Mononuclear cell (primary cell): ENCODE data around the gene RAPGEF5. TPM values are rescaled to one million over a fixed set of nuclear protein-coding genes. Genes with fewer than 3 reads are reported as not detected.

ENCODE experiments used
- H3K27me3 ChIP-seq: 2 replicates; pipeline ENCODE4 v1.6.0; 2011; ENCODE audit warnings: low read length, control low read depth; ENCODE audit not compliant: insufficient read depth
- H3K4me1 ChIP-seq: 2 replicates; pipeline ENCODE4 v1.5.1; 2011; ENCODE audit warnings: mild to moderate bottlenecking, low read length, control low read depth; ENCODE audit not compliant: insufficient read depth
- H3K4me3 ChIP-seq: 2 replicates; pipeline ENCODE4 v1.5.1; 2011; ENCODE audit warnings: mild to moderate bottlenecking, low read length, moderate library complexity
- H3K9me3 ChIP-seq: 2 replicates; pipeline ENCODE4 v1.5.1; 2011; ENCODE audit warnings: low read depth, mild to moderate bottlenecking, control low read depth, low read length
- total RNA-seq: library from RNA; depleted of rRNA; stranded (reverse); fragments of >200 nt; gene quantifications from one replicate; pipeline ENCODE4 v1.2.3, GENCODE V29; 2012

Gene RAPGEF5
- total RNA-seq, 1 donor = 0.63 TPM

DNA sequence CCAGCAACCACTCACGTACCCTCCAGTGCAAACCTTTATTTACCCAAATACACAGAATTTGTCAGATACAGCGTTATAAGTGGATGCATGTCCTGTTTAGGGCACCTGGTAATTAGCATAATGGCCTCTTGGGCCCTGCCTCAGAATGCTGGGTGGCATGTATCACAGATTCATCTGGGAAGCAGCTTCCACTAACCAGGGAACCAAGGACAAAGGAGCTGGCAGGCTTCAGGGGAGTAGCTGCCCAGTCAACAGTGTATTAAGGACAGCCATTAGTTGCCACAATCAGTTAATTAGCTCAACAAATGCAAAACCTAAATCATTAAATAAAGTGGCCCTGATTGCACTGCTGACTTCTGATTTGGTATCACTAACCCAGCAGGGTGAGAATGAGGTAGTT is 105.7 kb downstream of the RAPGEF5 start:
- peaks cover 3% of the 10 kb centered on the region for H3K9me3 ChIP-seq
- no peaks in the 10 kb centered on the region for H3K27me3 ChIP-seq
- H3K4me3 ChIP-seq = no peak overlapping the region
- H3K4me1 ChIP-seq = no peaks in the 10 kb centered on the region

DNA sequence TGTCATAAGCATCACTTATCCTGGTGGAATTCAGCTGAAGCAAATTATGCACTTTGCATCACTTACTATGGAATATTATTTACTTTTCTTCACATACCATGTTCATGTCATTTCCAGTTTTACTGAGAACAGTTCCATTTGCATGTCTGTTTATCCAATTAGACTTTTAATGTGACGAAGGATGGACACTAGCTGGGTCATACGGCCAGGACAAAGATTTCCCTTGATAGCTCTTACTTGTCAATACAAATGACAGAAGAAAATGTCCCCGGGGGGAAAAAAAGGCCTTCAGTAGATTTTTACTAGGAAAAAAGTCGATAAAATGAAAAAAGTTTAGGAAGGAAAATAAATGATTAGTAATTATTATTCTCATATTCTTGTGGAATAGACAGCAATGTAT is 106.6 kb downstream of the RAPGEF5 start:
- H3K27me3 ChIP-seq = no peaks in the 10 kb centered on the region
- H3K4me1 ChIP-seq = no peaks in the 10 kb centered on the region
- peaks cover 7% of the 10 kb centered on the region for H3K9me3 ChIP-seq
- no peak overlapping the region for H3K4me3 ChIP-seq

DNA sequence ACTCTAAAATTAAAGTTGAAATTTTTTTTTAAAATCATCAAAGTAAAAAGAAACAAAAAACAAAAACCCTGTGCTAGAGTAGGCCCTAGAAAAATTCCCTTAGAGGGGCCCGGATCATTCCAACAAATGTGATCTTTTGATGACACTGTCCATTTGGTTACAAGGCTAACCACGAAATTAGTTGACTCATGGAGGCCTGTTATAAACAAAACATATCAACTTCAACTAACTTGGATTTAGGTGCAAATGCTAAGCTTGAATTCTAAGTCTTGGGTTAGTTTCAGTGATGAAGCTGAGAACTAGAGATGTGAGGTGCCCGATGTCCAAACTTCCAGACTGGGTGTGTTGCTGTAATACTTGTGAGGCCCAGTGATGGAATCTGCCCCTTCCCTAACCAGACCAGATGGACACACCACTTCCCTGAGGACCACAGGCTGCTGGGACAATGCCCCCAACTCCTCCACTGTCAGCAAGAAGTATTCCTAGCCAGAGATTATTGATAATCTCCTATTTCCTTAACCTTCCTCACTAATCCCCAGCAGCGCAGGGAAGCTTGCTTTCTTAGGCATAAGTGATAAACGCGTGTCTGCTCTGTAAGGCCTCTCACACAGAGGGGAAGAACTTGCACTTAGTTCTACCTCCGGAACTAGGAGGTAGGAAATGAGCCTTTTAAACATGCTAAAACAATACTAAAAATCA is 108.7 kb downstream of the RAPGEF5 start:
- Histone ChIP-seq H3K4me3 (no peak overlapping the region), H3K9me3 (peaks cover 7% of the 10 kb centered on the region), H3K27me3 (no peaks in the 10 kb centered on the region), H3K4me1 (no peaks in the 10 kb centered on the region)

DNA sequence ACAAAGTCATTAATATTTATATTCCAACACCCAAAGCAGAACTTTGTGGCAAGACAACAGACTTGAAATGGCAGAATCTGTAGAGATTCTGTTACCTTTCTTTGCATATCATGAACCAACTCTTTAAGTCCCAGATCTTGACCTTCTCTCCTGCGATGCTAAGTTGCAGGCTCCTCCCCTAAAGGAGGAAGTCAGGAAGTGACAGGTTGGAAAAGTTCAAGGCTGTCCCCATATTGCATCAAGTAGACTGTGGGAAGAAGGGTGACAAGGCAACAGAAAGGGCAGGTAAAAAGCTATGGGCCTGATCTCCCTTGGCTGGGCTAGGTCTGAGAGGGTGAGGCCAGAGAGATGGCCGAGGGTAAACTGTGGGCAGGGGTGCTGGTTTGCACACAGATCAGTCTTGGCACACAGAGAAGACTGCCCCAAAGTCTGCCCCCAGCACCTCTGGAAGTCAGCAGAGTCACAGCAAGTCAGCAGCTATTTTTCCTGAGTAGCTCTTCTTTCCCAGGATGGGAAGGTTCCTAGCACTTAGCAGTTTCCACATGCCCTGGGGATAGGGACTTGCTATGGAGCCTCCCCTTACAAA is 115.1 kb downstream of the RAPGEF5 start:
- no peaks in the 10 kb centered on the region for H3K27me3 ChIP-seq
- H3K9me3 ChIP-seq = peaks cover 7% of the 10 kb centered on the region
- H3K4me3 ChIP-seq = no peak overlapping the region
- no peaks in the 10 kb centered on the region for H3K4me1 ChIP-seq

DNA sequence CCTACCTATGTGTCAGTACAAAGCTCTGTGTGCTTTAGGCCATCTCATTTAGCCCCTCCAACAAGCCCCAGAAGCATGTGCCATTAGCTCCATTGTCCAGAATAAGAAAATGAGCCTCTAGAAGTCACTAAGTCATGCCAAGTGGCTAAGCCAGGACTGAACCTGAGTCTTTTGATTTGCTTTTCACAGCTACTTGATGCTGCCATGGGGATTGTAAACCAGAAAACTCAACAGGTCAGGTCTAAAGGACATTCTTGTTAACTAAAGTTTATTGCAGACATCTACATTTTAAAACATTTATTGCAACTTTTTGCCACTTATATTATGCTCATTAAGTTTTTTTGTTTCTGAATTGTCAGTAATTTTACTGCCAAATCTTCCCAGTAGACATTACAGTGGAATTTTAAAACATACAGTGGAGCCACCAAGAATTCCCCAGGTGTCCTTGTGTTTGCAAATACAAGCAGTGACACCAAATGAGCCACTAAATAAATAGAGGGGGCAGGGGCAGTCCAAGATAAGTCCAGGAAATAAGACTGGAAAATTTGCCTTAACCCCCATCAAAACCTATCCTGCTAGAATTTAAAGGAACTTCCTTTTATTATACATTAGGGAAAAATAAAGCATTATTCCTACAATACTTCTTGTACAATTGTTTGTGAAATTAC is 115.9 kb downstream of the RAPGEF5 start:
- Histone ChIP-seq H3K4me1 (no peaks in the 10 kb centered on the region), H3K4me3 (no peak overlapping the region), H3K9me3 (peaks cover 2% of the 10 kb centered on the region), H3K27me3 (no peaks in the 10 kb centered on the region)

DNA sequence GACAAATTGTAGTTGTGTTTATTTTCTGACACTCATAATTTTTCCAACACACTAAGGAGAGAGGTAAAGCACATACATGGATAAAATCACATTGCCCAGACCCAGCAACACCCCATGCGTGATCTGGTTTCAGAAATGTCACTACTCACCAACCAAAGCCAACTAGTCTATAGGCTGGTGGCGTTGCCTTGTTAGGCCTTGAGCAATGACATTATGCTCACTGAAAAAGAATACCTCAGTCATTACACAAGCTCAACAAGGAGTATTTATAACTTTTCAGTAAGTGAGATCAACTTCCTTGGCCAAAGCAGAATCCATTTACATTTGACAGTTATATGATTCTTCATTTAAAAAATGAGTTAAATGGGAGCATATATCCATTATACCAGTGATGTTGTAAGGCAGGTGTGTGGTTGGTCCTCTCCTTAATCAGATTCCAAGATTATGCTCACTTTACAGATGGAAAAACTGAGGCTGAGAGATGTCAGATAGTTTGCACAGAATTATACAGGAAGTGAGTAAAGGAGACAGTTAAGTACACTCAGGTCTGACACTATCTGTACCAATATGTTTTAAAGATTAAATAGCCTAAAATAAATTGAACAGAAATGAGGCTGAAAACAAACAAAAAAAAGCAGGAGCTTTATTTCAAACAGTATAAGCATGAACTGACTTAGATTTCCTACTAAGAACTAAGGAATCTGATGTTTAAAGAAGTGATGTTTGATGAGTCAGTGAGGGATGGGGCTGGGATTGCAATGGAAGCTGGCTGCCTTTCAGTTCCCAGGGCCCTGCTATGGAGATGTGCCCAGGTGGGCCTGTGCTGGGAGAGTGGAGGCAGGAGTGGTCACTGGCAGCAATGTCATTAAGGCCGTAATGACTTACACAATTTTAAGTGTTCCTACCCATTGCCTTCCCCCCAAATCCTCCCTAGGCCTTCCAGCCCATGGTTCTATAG is 118.3 kb downstream of the RAPGEF5 start:
- H3K27me3 ChIP-seq = no peaks in the 10 kb centered on the region

DNA sequence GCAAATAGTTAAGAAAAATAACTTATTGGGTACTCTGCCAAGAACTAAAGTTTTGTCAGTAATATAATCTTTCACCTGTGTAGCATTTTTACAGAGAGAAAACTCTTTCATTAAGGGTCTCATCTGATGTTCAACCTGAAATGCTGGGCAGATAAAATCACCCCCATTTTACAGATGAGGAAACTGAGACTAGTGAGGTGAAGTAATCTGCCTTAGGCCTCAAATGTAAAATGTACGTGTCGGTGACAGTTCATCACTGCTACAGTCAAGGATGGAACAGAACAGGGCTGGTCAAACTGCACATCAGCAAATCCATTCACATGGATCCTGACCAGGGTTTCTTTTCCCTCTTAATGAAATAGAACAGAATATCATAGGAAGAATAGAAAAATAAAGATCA is 121.8 kb downstream of the RAPGEF5 start:
- H3K27me3 ChIP-seq = no peaks in the 10 kb centered on the region
- no peaks in the 10 kb centered on the region for H3K4me1 ChIP-seq
- H3K9me3 ChIP-seq = no peaks in the 10 kb centered on the region
- no peak overlapping the region for H3K4me3 ChIP-seq

More for the DNA sequence above, 118.3 kb downstream of the RAPGEF5 start:
- Histone ChIP-seq H3K9me3 (no peaks in the 10 kb centered on the region), H3K4me1 (no peaks in the 10 kb centered on the region), H3K4me3 (no peak overlapping the region)

DNA sequence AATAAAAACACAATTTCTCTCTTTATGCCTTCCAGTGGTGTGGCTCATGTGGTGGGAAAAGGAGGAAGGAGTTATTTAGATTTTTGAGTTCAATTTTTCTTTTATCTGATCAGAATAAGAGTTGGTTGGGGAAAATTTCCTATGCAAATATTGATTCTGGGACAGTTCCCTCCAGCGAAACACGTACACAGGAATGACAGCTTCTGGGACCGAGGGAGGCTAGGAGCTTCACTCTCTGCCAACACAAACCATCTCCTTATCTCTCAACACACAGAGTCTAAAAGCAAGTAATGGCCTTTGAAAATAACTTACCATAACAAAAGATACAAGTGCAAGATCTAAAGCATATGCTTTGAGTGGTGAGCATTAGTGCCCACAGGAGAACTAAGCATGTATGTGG is 122.7 kb downstream of the RAPGEF5 start:
- Histone ChIP-seq H3K27me3 (no peaks in the 10 kb centered on the region), H3K4me1 (no peaks in the 10 kb centered on the region), H3K4me3 (no peak overlapping the region), H3K9me3 (no peaks in the 10 kb centered on the region)

DNA sequence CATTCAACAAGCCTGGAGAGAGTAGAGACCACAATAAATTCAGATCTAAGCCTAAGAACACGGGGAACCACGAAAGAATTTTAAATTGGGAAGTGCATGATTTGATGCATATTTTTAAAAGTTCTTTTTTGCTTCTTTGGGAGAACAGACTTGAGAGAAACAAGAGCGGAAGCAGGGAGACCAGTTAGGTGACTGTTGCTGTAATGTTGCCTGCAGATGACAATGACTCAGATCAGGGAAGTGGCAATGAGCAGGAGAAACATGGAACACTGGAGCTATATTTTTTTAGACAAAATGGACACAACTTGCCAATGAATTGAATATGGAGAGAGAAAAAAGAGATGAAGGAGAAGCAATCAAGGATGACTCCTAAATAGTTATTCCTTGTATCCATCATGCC is 125.1 kb downstream of the RAPGEF5 start:
- Histone ChIP-seq H3K9me3 (no peaks in the 10 kb centered on the region), H3K27me3 (no peaks in the 10 kb centered on the region), H3K4me3 (no peak overlapping the region), H3K4me1 (no peaks in the 10 kb centered on the region)

DNA sequence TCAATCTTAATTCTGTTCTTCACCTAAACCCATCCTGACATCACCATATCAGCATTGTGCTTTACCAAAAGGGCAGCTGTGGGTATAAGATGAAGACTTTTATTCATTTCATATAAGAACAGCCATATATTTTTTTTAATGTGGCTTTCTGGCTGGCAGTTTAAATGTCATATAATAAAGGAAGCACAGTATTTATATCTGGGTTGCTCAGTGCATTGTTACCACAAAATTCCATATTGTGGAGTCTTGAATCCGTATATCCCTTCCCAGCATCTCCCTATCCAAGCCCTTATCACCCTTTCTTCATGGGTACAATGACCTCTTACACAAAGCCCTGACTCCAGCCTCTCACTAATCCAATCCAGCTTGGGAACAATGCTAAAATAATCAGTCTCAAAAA is 125.8 kb downstream of the RAPGEF5 start:
- Histone ChIP-seq H3K27me3 (no peaks in the 10 kb centered on the region), H3K9me3 (no peaks in the 10 kb centered on the region), H3K4me3 (no peak overlapping the region), H3K4me1 (no peaks in the 10 kb centered on the region)

DNA sequence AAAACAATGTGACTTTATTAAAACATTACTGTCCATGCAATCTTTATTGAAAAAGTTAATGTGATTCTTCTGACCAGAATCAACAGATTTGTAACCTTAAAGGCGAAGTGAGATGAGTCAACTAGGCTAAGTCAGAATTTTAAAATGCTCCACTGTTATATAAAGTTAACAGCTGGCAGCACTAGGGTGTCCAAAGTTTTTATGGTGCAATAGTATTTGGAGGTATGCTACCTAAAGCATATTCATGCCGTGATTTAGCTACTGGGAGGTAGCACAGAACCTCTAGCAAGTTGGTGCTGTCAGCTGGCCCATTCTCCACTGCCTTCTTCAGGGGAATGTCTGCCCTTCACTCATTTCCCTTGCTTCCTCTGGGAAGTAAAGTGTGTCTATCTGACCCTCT is 126.7 kb downstream of the RAPGEF5 start:
- Histone ChIP-seq H3K27me3 (no peaks in the 10 kb centered on the region), H3K4me1 (no peaks in the 10 kb centered on the region), H3K9me3 (no peaks in the 10 kb centered on the region), H3K4me3 (no peak overlapping the region)

DNA sequence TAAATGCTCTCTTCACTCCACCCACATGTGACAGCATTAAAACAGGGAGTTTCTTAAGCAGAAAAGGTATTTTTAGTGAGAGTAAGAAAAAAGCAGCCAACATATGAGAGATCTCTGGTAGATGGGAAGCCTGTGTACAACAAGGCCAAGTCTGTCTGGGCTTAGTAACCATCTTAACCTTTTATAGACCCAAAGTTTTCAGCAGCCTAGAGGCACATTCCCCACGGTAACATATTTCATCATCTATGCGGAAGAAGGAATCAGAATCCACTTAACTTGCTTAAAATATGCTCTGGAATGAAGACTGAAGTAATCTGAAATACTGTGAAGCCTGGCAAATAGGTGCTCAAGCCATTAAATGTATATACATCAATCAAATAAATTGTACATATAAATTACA is 127.8 kb downstream of the RAPGEF5 start:
- Histone ChIP-seq H3K27me3 (no peaks in the 10 kb centered on the region), H3K4me3 (no peak overlapping the region), H3K9me3 (no peaks in the 10 kb centered on the region), H3K4me1 (no peaks in the 10 kb centered on the region)

DNA sequence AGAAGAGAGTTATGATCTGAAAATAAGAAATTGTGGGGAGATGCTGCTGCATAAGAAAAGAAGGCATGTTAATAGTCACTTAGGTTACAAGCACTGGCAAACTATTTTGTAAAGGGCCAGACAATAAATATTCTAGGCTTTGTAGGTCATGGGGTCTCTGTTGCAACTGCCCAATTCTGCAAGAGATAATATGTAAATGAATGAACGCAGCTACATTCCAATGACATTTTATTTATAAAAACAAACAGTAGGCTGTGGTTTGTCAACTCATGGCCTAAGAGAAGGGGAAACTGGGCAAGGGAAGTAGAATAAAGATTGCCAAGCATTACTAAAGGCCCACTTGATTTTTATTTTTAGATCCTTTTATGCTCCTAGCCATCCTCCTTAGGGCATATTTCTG is 133.1 kb downstream of the RAPGEF5 start:
- H3K4me1 ChIP-seq = no peaks in the 10 kb centered on the region
- H3K9me3 ChIP-seq = no peaks in the 10 kb centered on the region
- H3K27me3 ChIP-seq = no peaks in the 10 kb centered on the region
- no peak overlapping the region for H3K4me3 ChIP-seq

DNA sequence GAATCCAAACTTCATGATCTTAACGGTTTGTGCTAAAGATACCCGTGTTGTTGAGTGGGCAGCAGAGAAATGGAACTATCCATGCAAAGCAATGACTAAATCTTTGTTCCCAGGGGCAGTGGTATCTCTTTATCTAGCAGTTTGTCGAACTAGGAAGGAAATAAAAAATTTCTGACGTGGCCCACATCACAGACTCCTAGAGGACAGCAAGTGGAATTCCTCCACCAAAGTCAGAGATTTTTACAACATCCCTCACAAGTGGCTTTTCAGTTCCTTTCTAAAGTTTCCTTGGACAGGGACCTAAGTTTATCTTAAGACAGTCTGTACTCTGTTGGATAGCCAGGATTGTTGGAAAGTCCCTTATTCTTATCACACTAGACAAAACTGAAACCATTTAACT is 136.0 kb downstream of the RAPGEF5 start:
- no peak overlapping the region for H3K4me3 ChIP-seq
- H3K4me1 ChIP-seq = no peaks in the 10 kb centered on the region
- no peaks in the 10 kb centered on the region for H3K27me3 ChIP-seq
- H3K9me3 ChIP-seq = no peaks in the 10 kb centered on the region
